Parathyroid adenoma (tissue), 2 donors: ENCODE measurements around the gene TSC22D1.
"Not testable (repeated sequence)": the region's sequence is repeated elsewhere in the genome, so short reads cannot be mapped to it uniquely, and the experiment has no call there.

Experiments used
- H2AFZ ChIP-seq: fragments of 300-600 bp; sonication (generic); one replicate; pipeline ENCODE4 v1.7.0; 2017; ENCODE audit warnings: antibody characterized with exemption, mild to moderate bottlenecking
- H3K27ac ChIP-seq: fragments of 300-600 bp; sonication (generic); one replicate; pipeline ENCODE4 v1.7.0; 2017
- H3K27me3 ChIP-seq: fragments of 300-600 bp; sonication (generic); one replicate; pipeline ENCODE4 v1.7.0; 2017; ENCODE audit warnings: low read length; ENCODE audit not compliant: control insufficient read depth, insufficient read depth
- H3K36me3 ChIP-seq: fragments of 300-600 bp; sonication (generic); one replicate; pipeline ENCODE4 v1.7.0; 2017; ENCODE audit warnings: low read length; ENCODE audit not compliant: control insufficient read depth, insufficient read depth
- H3K4me1 ChIP-seq: fragments of 300-600 bp; sonication (generic); one replicate; pipeline ENCODE4 v1.7.0; 2017; ENCODE audit warnings: control low read depth
- H3K4me2 ChIP-seq: fragments of 300-600 bp; sonication (generic); one replicate; pipeline ENCODE4 v1.7.0; 2017; ENCODE audit warnings: low read length
- H3K4me3 ChIP-seq: fragments of 300-600 bp; sonication (generic); one replicate; pipeline ENCODE4 v1.7.0; 2017; ENCODE audit warnings: low read depth, low read length
- H3K79me2 ChIP-seq: fragments of 300-600 bp; sonication (generic); one replicate; pipeline ENCODE4 v1.7.0; 2017; ENCODE audit warnings: control low read depth
- H3K9ac ChIP-seq: fragments of 300-600 bp; sonication (generic); one replicate; pipeline ENCODE4 v1.7.0; 2017; ENCODE audit warnings: mild to moderate bottlenecking
- H3K9me3 ChIP-seq: fragments of 300-600 bp; sonication (generic); one replicate; pipeline ENCODE4 v1.7.0; 2017; ENCODE audit warnings: low read length; ENCODE audit not compliant: control insufficient read depth
- TF ChIP-seq, protein P1 (sequence below): fragments of 300-600 bp; sonication (generic); IDR thresholded peaks from one replicate; pipeline ENCODE4 v1.7.0; 2017; ENCODE audit warnings: antibody characterized with exemption, mild to moderate bottlenecking
- donor health status: primary hyperparathyroidism.

The TSC22D1 gene

DNA sequence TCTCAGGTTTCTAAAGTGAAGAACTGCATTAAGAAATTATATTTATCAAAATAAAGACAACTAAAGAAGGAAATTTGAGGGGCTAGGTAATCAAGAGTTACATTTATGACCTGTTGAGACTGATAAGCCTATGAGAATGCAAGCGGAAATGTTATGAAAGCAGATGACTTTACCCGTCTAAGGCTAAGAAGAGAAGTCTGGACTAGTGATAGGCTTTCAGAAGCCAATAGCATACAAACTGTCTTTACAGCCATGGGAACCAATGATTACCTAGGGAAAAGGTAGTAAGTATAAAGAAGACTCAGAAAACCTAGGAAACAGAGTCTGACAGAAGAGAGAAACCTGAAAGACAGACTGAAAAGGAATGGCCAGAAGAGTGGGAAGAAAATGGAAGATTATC is 11.2 kb downstream of the TSC22D1 start:
- no peaks in the 10 kb centered on the region for H3K36me3 ChIP-seq
- H2AFZ ChIP-seq = no peak overlapping the region
- no peak overlapping the region for H3K4me3 ChIP-seq
- H3K4me2 ChIP-seq = no peak overlapping the region
- TF ChIP-seq, protein P1, sequence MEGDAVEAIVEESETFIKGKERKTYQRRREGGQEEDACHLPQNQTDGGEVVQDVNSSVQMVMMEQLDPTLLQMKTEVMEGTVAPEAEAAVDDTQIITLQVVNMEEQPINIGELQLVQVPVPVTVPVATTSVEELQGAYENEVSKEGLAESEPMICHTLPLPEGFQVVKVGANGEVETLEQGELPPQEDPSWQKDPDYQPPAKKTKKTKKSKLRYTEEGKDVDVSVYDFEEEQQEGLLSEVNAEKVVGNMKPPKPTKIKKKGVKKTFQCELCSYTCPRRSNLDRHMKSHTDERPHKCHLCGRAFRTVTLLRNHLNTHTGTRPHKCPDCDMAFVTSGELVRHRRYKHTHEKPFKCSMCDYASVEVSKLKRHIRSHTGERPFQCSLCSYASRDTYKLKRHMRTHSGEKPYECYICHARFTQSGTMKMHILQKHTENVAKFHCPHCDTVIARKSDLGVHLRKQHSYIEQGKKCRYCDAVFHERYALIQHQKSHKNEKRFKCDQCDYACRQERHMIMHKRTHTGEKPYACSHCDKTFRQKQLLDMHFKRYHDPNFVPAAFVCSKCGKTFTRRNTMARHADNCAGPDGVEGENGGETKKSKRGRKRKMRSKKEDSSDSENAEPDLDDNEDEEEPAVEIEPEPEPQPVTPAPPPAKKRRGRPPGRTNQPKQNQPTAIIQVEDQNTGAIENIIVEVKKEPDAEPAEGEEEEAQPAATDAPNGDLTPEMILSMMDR = no peak
- no peaks in the 10 kb centered on the region for H3K9me3 ChIP-seq
- no peak overlapping the region for H3K9ac ChIP-seq
- H3K79me2 ChIP-seq = peaks cover 19% of the 10 kb centered on the region
- H3K4me1 ChIP-seq = no peaks in the 10 kb centered on the region
- no peaks in the 10 kb centered on the region for H3K27me3 ChIP-seq
- no peak overlapping the region for H3K27ac ChIP-seq

- not testable (repeated sequence) for H3K9ac ChIP-seq, H3K9me3 ChIP-seq, H3K4me2 ChIP-seq, H2AFZ ChIP-seq, H3K4me3 ChIP-seq, H3K27ac ChIP-seq, H3K27me3 ChIP-seq, H3K36me3 ChIP-seq, H3K4me1 ChIP-seq
- H3K79me2 ChIP-seq = peaks cover 19% of the 10 kb centered on the region
Measured at GRCh38 chr13:44562853-44563252, 13.3 kb downstream of the TSC22D1 start.

- H3K79me2 ChIP-seq = peaks cover 21% of the 10 kb centered on the region
- H3K27ac ChIP-seq = no peak overlapping the region
- no peak overlapping the region for H3K4me2 ChIP-seq
- no peak overlapping the region for H3K4me3 ChIP-seq
- no peaks in the 10 kb centered on the region for H3K27me3 ChIP-seq
- no peaks in the 10 kb centered on the region for H3K9me3 ChIP-seq
- no peak overlapping the region for H3K9ac ChIP-seq
- TF ChIP-seq, protein P1 = no peak
- no peak overlapping the region for H2AFZ ChIP-seq
- no peaks in the 10 kb centered on the region for H3K4me1 ChIP-seq
- H3K36me3 ChIP-seq = no peaks in the 10 kb centered on the region
Measured at GRCh38 chr13:44561351-44561750, 14.8 kb downstream of the TSC22D1 start.

DNA sequence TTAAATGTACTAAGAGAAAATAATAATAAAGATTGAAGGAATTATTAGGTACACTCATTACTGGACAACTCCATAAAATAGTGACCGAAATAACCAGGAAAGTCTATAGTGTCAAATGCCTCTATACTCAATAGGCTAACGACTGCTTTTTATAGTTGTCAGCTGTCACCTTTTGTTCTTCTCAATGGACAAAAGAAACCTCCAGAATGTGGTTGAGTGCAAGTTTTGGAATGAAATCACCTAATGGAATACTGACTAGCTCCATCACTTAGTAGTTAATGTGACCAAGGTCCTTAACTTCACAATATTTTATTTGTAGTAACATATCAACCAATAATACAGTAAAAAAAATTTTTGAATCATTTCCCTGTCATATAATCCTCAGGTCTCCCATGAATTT is 18.1 kb downstream of the TSC22D1 start:
- H2AFZ ChIP-seq = no peak overlapping the region
- H3K27me3 ChIP-seq = no peaks in the 10 kb centered on the region
- H3K9ac ChIP-seq = no peak overlapping the region
- TF ChIP-seq, protein P1 = no peak
- H3K27ac ChIP-seq = no peak overlapping the region
- no peaks in the 10 kb centered on the region for H3K36me3 ChIP-seq
- H3K4me3 ChIP-seq = no peak overlapping the region
- no peak overlapping the region for H3K4me2 ChIP-seq
- H3K9me3 ChIP-seq = no peaks in the 10 kb centered on the region
- no peaks in the 10 kb centered on the region for H3K4me1 ChIP-seq
- H3K79me2 ChIP-seq = peaks cover 8% of the 10 kb centered on the region

DNA sequence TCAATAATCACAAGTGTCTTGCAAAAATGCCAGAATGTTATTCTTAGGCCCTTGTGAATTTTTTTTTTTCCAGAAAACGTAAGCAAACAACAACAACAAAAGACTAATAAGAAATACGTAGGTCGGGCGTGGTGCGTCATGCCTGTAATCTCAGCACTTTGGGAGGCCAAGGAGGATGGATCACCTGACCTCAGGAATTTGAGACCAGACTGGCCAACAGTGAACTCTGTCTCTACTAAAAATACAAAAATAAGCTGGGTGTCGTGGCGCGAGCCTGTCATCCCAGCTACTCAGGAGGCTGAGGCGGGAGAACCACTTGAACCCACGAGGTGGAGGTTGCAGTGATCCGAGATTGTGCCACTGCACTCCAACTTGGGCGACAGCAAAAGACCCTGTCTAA is 20.9 kb downstream of the TSC22D1 start:
- no peaks in the 10 kb centered on the region for H3K36me3 ChIP-seq
- H3K9ac ChIP-seq = no peak overlapping the region
- H3K4me3 ChIP-seq = no peak overlapping the region
- no peak overlapping the region for H3K4me2 ChIP-seq
- H2AFZ ChIP-seq = no peak overlapping the region
- H3K9me3 ChIP-seq = no peaks in the 10 kb centered on the region
- no peaks in the 10 kb centered on the region for H3K4me1 ChIP-seq
- no peak overlapping the region for H3K27ac ChIP-seq
- no peaks in the 10 kb centered on the region for H3K27me3 ChIP-seq
- TF ChIP-seq, protein P1 = no peak
- H3K79me2 ChIP-seq = peaks cover 2% of the 10 kb centered on the region
